ENCODE data around the gene SRGAP2C.
"Not testable (repeated sequence)": the region's sequence is repeated elsewhere in the genome, so short reads cannot be mapped to it uniquely, and the experiment has no call there.

DNA sequence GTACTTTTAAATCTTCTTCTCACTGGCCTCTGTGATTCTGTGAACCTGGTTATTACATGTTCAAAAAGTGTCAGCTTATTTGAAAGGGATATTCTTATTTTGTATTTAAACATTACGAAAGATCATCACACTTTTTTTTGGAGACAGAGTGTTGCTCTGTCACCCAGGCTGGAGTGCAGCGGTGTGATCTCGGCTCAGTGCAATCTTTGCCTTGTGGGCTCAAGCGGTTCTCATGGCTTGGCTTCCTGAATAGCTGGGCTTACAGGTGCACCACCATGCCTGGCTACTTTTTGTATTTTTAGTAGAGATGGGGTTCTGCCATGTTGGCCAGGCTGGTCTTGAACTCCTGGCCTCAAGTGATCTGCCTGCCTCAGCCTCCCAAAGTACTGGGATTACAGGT, 82.3 kb downstream of the SRGAP2C start:
- TF ChIP-seq, protein P1, sequence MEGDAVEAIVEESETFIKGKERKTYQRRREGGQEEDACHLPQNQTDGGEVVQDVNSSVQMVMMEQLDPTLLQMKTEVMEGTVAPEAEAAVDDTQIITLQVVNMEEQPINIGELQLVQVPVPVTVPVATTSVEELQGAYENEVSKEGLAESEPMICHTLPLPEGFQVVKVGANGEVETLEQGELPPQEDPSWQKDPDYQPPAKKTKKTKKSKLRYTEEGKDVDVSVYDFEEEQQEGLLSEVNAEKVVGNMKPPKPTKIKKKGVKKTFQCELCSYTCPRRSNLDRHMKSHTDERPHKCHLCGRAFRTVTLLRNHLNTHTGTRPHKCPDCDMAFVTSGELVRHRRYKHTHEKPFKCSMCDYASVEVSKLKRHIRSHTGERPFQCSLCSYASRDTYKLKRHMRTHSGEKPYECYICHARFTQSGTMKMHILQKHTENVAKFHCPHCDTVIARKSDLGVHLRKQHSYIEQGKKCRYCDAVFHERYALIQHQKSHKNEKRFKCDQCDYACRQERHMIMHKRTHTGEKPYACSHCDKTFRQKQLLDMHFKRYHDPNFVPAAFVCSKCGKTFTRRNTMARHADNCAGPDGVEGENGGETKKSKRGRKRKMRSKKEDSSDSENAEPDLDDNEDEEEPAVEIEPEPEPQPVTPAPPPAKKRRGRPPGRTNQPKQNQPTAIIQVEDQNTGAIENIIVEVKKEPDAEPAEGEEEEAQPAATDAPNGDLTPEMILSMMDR (IDR thresholded peaks at IDR 0.05) = not testable (repeated sequence)
- not testable (repeated sequence) for TF ChIP-seq POLR2A (IDR thresholded peaks at IDR 0.05)
